CD14-positive monocyte (primary cell): ENCODE measurements around the gene PRKCA. TPM values are rescaled to one million over a fixed set of nuclear protein-coding genes. Genes with fewer than 3 reads are reported as not detected.

ENCODE experiments used
- DNase-seq, 3 donors: peaks; one replicate each; pipeline ENCODE4 v3.0.0-alpha.2; 2011 to 2022
- H2AFZ ChIP-seq: 2 replicates; pipeline ENCODE4 v1.6.0; 2012; ENCODE audit warnings: mild to moderate bottlenecking, low read depth, low read length, inconsistent platforms; ENCODE audit not compliant: insufficient read depth, poor library complexity, severe bottlenecking
- H3K27ac ChIP-seq, 2 donors: 1 replicate in 1 of 2; 2 replicates in 1 of 2; pipeline ENCODE4 v1.5.1; 2012 to 2013; ENCODE audit warnings: low read length in 2 of 2, control low read depth in 1 of 2, inconsistent platforms in 1 of 2, low read depth in 1 of 2, mild to moderate bottlenecking in 1 of 2
- H3K27me3 ChIP-seq, 2 donors: one replicate each; pipeline versions ENCODE4 v1.6.0 to v1.6.1; 2011 to 2013; ENCODE audit warnings: low read length in 2 of 2; ENCODE audit not compliant: control insufficient read depth in 2 of 2, insufficient read depth in 2 of 2
- H3K36me3 ChIP-seq, 2 donors: replicated peaks in 1 of 2; 1 replicate in 1 of 2; 2 replicates in 1 of 2; pipeline versions ENCODE4 v1.5.1 to v1.6.1; 2012 to 2013; ENCODE audit warnings: low read length in 2 of 2, control low read depth in 1 of 2, inconsistent platforms in 1 of 2, mild to moderate bottlenecking in 1 of 2; ENCODE audit not compliant: insufficient read depth in 2 of 2, control insufficient read depth in 1 of 2
- H3K4me1 ChIP-seq, 2 donors: 1 replicate in 1 of 2; 2 replicates in 1 of 2; pipeline versions ENCODE4 v1.5.1 to v1.6.1; 2012 to 2013; ENCODE audit warnings: low read length in 2 of 2, control low read depth in 1 of 2, inconsistent platforms in 1 of 2, mild to moderate bottlenecking in 1 of 2, moderate library complexity in 1 of 2; ENCODE audit not compliant: insufficient read depth in 2 of 2, control insufficient read depth in 1 of 2
- H3K4me2 ChIP-seq: replicated peaks from 2 replicates; pipeline ENCODE3; 2012; ENCODE audit warnings: low read length, moderate library complexity, mild to moderate bottlenecking; ENCODE audit not compliant: poor library complexity, severe bottlenecking; ENCODE audit errors: extremely low read depth
- H3K4me3 ChIP-seq, 3 experiments: fragments of 200-600 bp in 1 of 3; sonication (generic) in 1 of 3; replicated peaks in 1 of 3; 1 replicate in 2 of 3; 2 replicates in 1 of 3; pipeline ENCODE4 v1.5.1; 2011 to 2013; ENCODE audit warnings: low read length in 3 of 3, mild to moderate bottlenecking in 3 of 3, control low read depth in 2 of 3, low read depth in 2 of 3, inconsistent platforms in 1 of 3, moderate library complexity in 1 of 3
- H3K79me2 ChIP-seq: 2 replicates; pipeline ENCODE4 v1.6.0; 2012; ENCODE audit warnings: mild to moderate bottlenecking, control low read depth, inconsistent platforms, low read length, moderate library complexity; ENCODE audit not compliant: insufficient read depth
- H3K9ac ChIP-seq: 2 replicates; pipeline ENCODE4 v1.6.0; 2017; ENCODE audit warnings: low read length, mild to moderate bottlenecking; ENCODE audit not compliant: insufficient read depth, poor library complexity, severe bottlenecking
- H3K9me3 ChIP-seq, 2 donors: replicated peaks in 1 of 2; 1 replicate in 1 of 2; 2 replicates in 1 of 2; pipeline versions ENCODE4 v1.5.1 to v1.6.1; 2012 to 2013; ENCODE audit warnings: low read length in 2 of 2, control low read depth in 1 of 2; ENCODE audit not compliant: control insufficient read depth in 1 of 2, insufficient read depth in 1 of 2
- H4K20me1 ChIP-seq: 2 replicates; pipeline ENCODE4 v1.6.0; 2012; ENCODE audit warnings: mild to moderate bottlenecking, low read length, control low read depth, moderate library complexity; ENCODE audit not compliant: insufficient read depth
- H3K27ac Mint-ChIP-seq, 7 donors: one replicate each; pipeline ENCODE4 v1.8.0; 2020; ENCODE audit warnings: mild to moderate bottlenecking in 7 of 7, mixed read lengths in 7 of 7, moderate library complexity in 6 of 7, inconsistent platforms in 2 of 7
- H3K27me3 Mint-ChIP-seq, 3 donors: one replicate each; pipeline ENCODE4 v1.8.0; 2021 to 2022; ENCODE audit warnings: low read depth in 3 of 3, mild to moderate bottlenecking in 3 of 3, mixed read lengths in 3 of 3, moderate library complexity in 3 of 3, inconsistent platforms in 1 of 3
- H3K36me3 Mint-ChIP-seq, 2 donors: one replicate each; pipeline ENCODE4 v1.8.0; 2020; ENCODE audit warnings: mixed read lengths in 2 of 2, inconsistent platforms in 1 of 2, mild to moderate bottlenecking in 1 of 2
- H3K4me1 Mint-ChIP-seq: one replicate; pipeline ENCODE4 v1.8.0; 2020; ENCODE audit warnings: mild to moderate bottlenecking, mixed read lengths
- H3K4me3 Mint-ChIP-seq, 2 donors: one replicate each; pipeline ENCODE4 v1.8.0; 2020; ENCODE audit warnings: mild to moderate bottlenecking in 2 of 2, mixed read lengths in 2 of 2, moderate library complexity in 1 of 2
- H3K9me3 Mint-ChIP-seq, 7 donors: one replicate each; pipeline ENCODE4 v1.8.0; 2020 to 2022; ENCODE audit warnings: mixed read lengths in 7 of 7, mild to moderate bottlenecking in 6 of 7, moderate library complexity in 6 of 7, inconsistent platforms in 2 of 7
- WGBS: methylation state at CpG from one replicate; pipeline ENCODE4 v1.1.5; 2013; ENCODE audit warnings: missing lambda C conversion rate; ENCODE audit not compliant: insufficient coverage; 5-methylcytosine and 5-hydroxymethylcytosine counted together
- intact Hi-C, 2 donors: fragments of 100-400 bp; cut with micrococcal nuclease; formaldehyde crosslinking; loops; one replicate each; pipeline versions ENCODE4 v1.15.0 to v1.15.1; 2023
- polyA plus RNA-seq, 3 donors: library from polyadenylated mRNA; depleted of rRNA in 1 of 3; unstranded in 2 of 3; stranded (reverse) in 1 of 3; fragments of 300-500 nt in 2 of 3; fragments of >200 nt in 1 of 3; fragmentation: Illumina TruSeq in 2 of 3; gene quantifications; 1 replicate in 2 of 3; 2 replicates in 1 of 3; pipeline ENCODE4 v1.2.3, GENCODE V29; 2012 to 2021
- TF ChIP-seq, protein P1 (sequence below): fragments of 200-600 bp; IDR thresholded peaks from one replicate; pipeline ENCODE4 v1.8.0; 2022; ENCODE audit warnings: antibody characterized with exemption, mild to moderate bottlenecking

Gene PRKCA
- polyA plus RNA-seq, 3 donors = 0.22 to 7.1 (median 0.30) TPM

GRCh38 chr17:66602659-66603384, 300.4 kb downstream of the PRKCA start:
- TF ChIP-seq, protein P1, sequence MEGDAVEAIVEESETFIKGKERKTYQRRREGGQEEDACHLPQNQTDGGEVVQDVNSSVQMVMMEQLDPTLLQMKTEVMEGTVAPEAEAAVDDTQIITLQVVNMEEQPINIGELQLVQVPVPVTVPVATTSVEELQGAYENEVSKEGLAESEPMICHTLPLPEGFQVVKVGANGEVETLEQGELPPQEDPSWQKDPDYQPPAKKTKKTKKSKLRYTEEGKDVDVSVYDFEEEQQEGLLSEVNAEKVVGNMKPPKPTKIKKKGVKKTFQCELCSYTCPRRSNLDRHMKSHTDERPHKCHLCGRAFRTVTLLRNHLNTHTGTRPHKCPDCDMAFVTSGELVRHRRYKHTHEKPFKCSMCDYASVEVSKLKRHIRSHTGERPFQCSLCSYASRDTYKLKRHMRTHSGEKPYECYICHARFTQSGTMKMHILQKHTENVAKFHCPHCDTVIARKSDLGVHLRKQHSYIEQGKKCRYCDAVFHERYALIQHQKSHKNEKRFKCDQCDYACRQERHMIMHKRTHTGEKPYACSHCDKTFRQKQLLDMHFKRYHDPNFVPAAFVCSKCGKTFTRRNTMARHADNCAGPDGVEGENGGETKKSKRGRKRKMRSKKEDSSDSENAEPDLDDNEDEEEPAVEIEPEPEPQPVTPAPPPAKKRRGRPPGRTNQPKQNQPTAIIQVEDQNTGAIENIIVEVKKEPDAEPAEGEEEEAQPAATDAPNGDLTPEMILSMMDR = no peak
- Histone ChIP-seq H2AFZ (no peak overlapping the region), H3K36me3 (no peaks in the 10 kb centered on the region), H3K79me2 (no peaks in the 10 kb centered on the region), H3K9me3 (no peaks in the 10 kb centered on the region), H3K4me3 (no peak overlapping the region), H3K9ac (no peak overlapping the region), H3K4me1 (no peaks in the 10 kb centered on the region), H3K4me2 (no peak overlapping the region), H4K20me1 (no peaks in the 10 kb centered on the region), H3K27me3 (no peaks in the 10 kb centered on the region), H3K27ac (no peak overlapping the region)
- WGBS = 100% methylated on average over 5 of the region's 14 CpGs
- Mint-ChIP-seq H3K27me3 (no peaks in the 10 kb centered on the region), H3K4me3 (no peak overlapping the region), H3K36me3 (peaks cover under 1 to 5% of the 10 kb centered on the region in 2 donors), H3K4me1 (no peaks in the 10 kb centered on the region), H3K27ac (no peak overlapping the region), H3K9me3 (peaks cover 0 to 5% (median 0%) of the 10 kb centered on the region in 7 donors)
- DNase-seq = no peak
- intact Hi-C loops = no loop called here

- TF ChIP-seq, protein P1 = no peak
- Histone ChIP-seq H3K9ac (no peak overlapping the region), H3K9me3 (peaks cover 0 to 5% of the 10 kb centered on the region in 2 donors), H3K4me2 (no peak overlapping the region), H2AFZ (no peak overlapping the region), H3K36me3 (no peaks in the 10 kb centered on the region), H3K4me3 (no peak overlapping the region), H3K27ac (no peak overlapping the region), H3K79me2 (no peaks in the 10 kb centered on the region), H3K27me3 (no peaks in the 10 kb centered on the region), H3K4me1 (no peaks in the 10 kb centered on the region), H4K20me1 (no peaks in the 10 kb centered on the region)
- no peak overlapping the region for H3K4me3 Mint-ChIP-seq
- peaks cover 5 to 9% of the 10 kb centered on the region in 2 donors for H3K36me3 Mint-ChIP-seq
- DNase-seq = no peak
- no peaks in the 10 kb centered on the region for H3K27me3 Mint-ChIP-seq
- no peak overlapping the region for H3K27ac Mint-ChIP-seq
- H3K4me1 Mint-ChIP-seq = no peaks in the 10 kb centered on the region
- peaks cover 4 to 15% (median 9%) of the 10 kb centered on the region in 7 donors for H3K9me3 Mint-ChIP-seq
- intact Hi-C loops = no loop called here
Measured at GRCh38 chr17:66604376-66604775, 302.0 kb downstream of the PRKCA start.
